Panc1 (cell line): ENCODE data around the gene GOLGA6L2. TPM values are rescaled to one million over a fixed set of nuclear protein-coding genes. Genes with fewer than 3 reads are reported as not detected.

Experiments used
- ATAC-seq: fragments of 200-7000 bp; cut with Tn5 transposase; 2 replicates; pipeline ENCODE4 v1.9.1; 2020; ENCODE audit warnings: mild to moderate bottlenecking, moderate library complexity
- BruUV-seq: library from RNA; stranded (reverse); fragments of 400-500 nt; replicated peaks from 2 replicates; lab custom pipeline; 2021; lab: Mats Ljungman, UMichigan
- CTCF ChIA-PET: fragments of 300-600 bp; sonication (Branson Sonifier 250); formaldehyde crosslinking; loops from one replicate; lab custom pipeline; 2022; ENCODE audit warnings: antibody characterized with exemption; lab: Charles Lee
- POLR2A ChIA-PET: fragments of 300-600 bp; sonication (Branson Sonifier 250); formaldehyde crosslinking; loops from one replicate; lab custom pipeline; 2022; ENCODE audit warnings: antibody characterized with exemption; lab: Charles Lee
- DNase-seq: peaks from one replicate; pipeline ENCODE4 v3.0.0-alpha.2; 2010; ENCODE audit warnings: low read depth, low spot score
- H3K27ac ChIP-seq: 2 replicates; pipeline ENCODE4 v1.5.1; 2011; ENCODE audit warnings: mild to moderate bottlenecking, low read length, inconsistent platforms
- H3K27me3 ChIP-seq: fragments of 200-500 bp; sonication (Bioruptor generic); 2 replicates; pipeline ENCODE4 v1.6.0; 2014; ENCODE audit warnings: low read length, inconsistent platforms; ENCODE audit not compliant: control insufficient read depth, insufficient read depth
- H3K36me3 ChIP-seq: fragments of 200-500 bp; sonication (Bioruptor generic); 2 replicates; pipeline ENCODE4 v1.5.1; 2014; ENCODE audit warnings: inconsistent platforms, mild to moderate bottlenecking, low read length, moderate library complexity; ENCODE audit not compliant: control insufficient read depth, insufficient read depth
- H3K4me1 ChIP-seq: 2 replicates; pipeline ENCODE4 v1.5.1; 2011; ENCODE audit warnings: inconsistent platforms, mild to moderate bottlenecking, low read length, moderate library complexity; ENCODE audit not compliant: control insufficient read depth, insufficient read depth
- H3K4me3 ChIP-seq, 2 experiments: 2 replicates each; pipeline ENCODE4 v1.5.1; 2011 to 2012; ENCODE audit warnings: low read depth in 2 of 2, low read length in 2 of 2, mild to moderate bottlenecking in 2 of 2, inconsistent platforms in 1 of 2, moderate library complexity in 1 of 2
- H3K9me3 ChIP-seq: fragments of 200-500 bp; sonication (Bioruptor generic); 2 replicates; pipeline ENCODE4 v1.5.1; 2014; ENCODE audit warnings: low read depth, mild to moderate bottlenecking, inconsistent platforms, low read length, moderate library complexity; ENCODE audit not compliant: control insufficient read depth, insufficient read depth
- CTCF ChIP-seq: fragments of 450-650 bp; IDR thresholded peaks from 2 replicates; pipeline ENCODE4 v1.5.1; 2017; ENCODE audit warnings: mild to moderate bottlenecking
- POLR2AphosphoS5 ChIP-seq: IDR thresholded peaks from 2 replicates; pipeline ENCODE4 v1.6.1; 2012; ENCODE audit warnings: mild to moderate bottlenecking, low read depth, low read length, moderate library complexity
- REST ChIP-seq, 2 experiments: IDR thresholded peaks; 2 replicates each; pipeline ENCODE4 v1.6.1; 2011 to 2012; ENCODE audit warnings: low read depth in 2 of 2, control low read depth in 1 of 2, low read length in 1 of 2, mild to moderate bottlenecking in 1 of 2, moderate library complexity in 1 of 2; ENCODE audit not compliant: insufficient read depth in 1 of 2
- SIN3A ChIP-seq: IDR thresholded peaks from 2 replicates; pipeline ENCODE4 v1.6.1; 2012; ENCODE audit warnings: low read depth, mild to moderate bottlenecking, low read length, moderate library complexity, borderline replicate concordance; ENCODE audit not compliant: insufficient read depth
- TCF7L2 ChIP-seq: IDR thresholded peaks from 2 replicates; pipeline ENCODE4 v1.6.1; 2011; ENCODE audit warnings: mild to moderate bottlenecking, low read depth, low read length, inconsistent platforms
- in situ Hi-C: cut with HindIII; loops from 2 replicates; pipeline ENCODE4 v1.10.0; 2016; ENCODE audit warnings: low sequenced_read_pairs, low pct_unique_long_range_greater_than_20kb
- intact Hi-C: fragments of 100-400 bp; cut with micrococcal nuclease; formaldehyde crosslinking; loops from one replicate; pipeline ENCODE4 v1.10.0; 2022; ENCODE audit not compliant: unreplicated experiment
- total RNA-seq: library from RNA; stranded (reverse); gene quantifications from one replicate; pipeline ENCODE4 v1.2.1, GENCODE V29; 2021; ENCODE audit not compliant: unreplicated experiment

GOLGA6L2 gene
- total RNA-seq, 1 experiment from 2014 or later = not detected

- Histone ChIP-seq H3K36me3 (no peaks in the 10 kb centered on the region), H3K4me3 (no peak overlapping the region), H3K27ac (no peak overlapping the region), H3K4me1 (no peaks in the 10 kb centered on the region), H3K9me3 (no peaks in the 10 kb centered on the region), H3K27me3 (no peaks in the 10 kb centered on the region)
- DNase-seq (no peak), ATAC-seq (no peak)
- TF ChIP-seq CTCF (no peak), TCF7L2 (no peak), POLR2AphosphoS5 (no peak), SIN3A (no peak), REST (IDR thresholded peaks at IDR 0.05; ENCODE audit: insufficient read depth in 1 of 2, low read depth in 2 of 2, low read length in 1 of 2) (no peak)
- in situ Hi-C loops (no loop called here), intact Hi-C loops (no loop called here)
- ChIA-PET POLR2A (no interaction called here), CTCF (no interaction called here)
- BruUV-seq = no TSS peak
Observed at GRCh38 chr15:23446215-23447106, 582 bp downstream of the GOLGA6L2 start.

GRCh38 chr15:23444269-23444668 lies 2.8 kb downstream of the GOLGA6L2 start:
- H3K9me3 ChIP-seq = no peaks in the 10 kb centered on the region
- no peak overlapping the region for H3K27ac ChIP-seq
- DNase-seq (no peak), ATAC-seq (no peak)
- CTCF ChIA-PET = no interaction called here
- no peak for TF ChIP-seq POLR2AphosphoS5
- TF ChIP-seq CTCF = no peak
- TF ChIP-seq SIN3A = no peak
- no peak for TF ChIP-seq TCF7L2
- no peak for TF ChIP-seq REST (IDR thresholded peaks at IDR 0.05; ENCODE audit: insufficient read depth in 1 of 2, low read depth in 2 of 2, low read length in 1 of 2)
- POLR2A ChIA-PET = no interaction called here
- no peak overlapping the region for H3K4me3 ChIP-seq
- H3K4me1 ChIP-seq = no peaks in the 10 kb centered on the region
- in situ Hi-C loops (no loop called here), intact Hi-C loops (no loop called here)
- no peaks in the 10 kb centered on the region for H3K27me3 ChIP-seq
- no TSS peak for BruUV-seq
- H3K36me3 ChIP-seq = no peaks in the 10 kb centered on the region
